ENCODE measurements around the gene BCKDK.
A peak's percentile ranks its signal among the peaks of the same experiment; 100 is the strongest.
"Not testable (repeated sequence)": the region's sequence is repeated elsewhere in the genome, so short reads cannot be mapped to it uniquely, and the experiment has no call there.

The BCKDK gene

GRCh38 chr16:31143011-31143693 lies 35.0 kb downstream of the BCKDK start:
- Histone ChIP-seq H2AFZ (ENCODE audit: low read length, unreplicated experiment) (peak overlapping the region; percentile 97), H3K4me1 (ENCODE audit: control insufficient read depth, insufficient read depth, low read length, unreplicated experiment) (peaks cover 38% of the 10 kb centered on the region), H3K27ac (ENCODE audit: low read depth, low read length) (no peak overlapping the region), H3K36me3 (ENCODE audit: insufficient read depth, low read length) (no peaks in the 10 kb centered on the region), H3K27me3 (ENCODE audit: insufficient read depth, low read length) (peaks cover 22% of the 10 kb centered on the region), H3K79me2 (ENCODE audit: control insufficient read depth, insufficient read depth, low read length, unreplicated experiment) (no peaks in the 10 kb centered on the region), H3K4me3 (ENCODE audit: low read depth, low read length) (peak overlapping the region; percentile 85)

GRCh38 chr16:31143694-31144148 lies 35.5 kb downstream of the BCKDK start:
- H3K79me2 ChIP-seq (ENCODE audit: control insufficient read depth, insufficient read depth, low read length, unreplicated experiment), result no peaks in the 10 kb centered on the region
- H2AFZ ChIP-seq (ENCODE audit: low read length, unreplicated experiment), result no peak overlapping the region
- H3K4me3 ChIP-seq (ENCODE audit: low read depth, low read length), result no peak overlapping the region
- no peak overlapping the region for H3K27ac ChIP-seq (ENCODE audit: low read depth, low read length)
- no peaks in the 10 kb centered on the region for H3K36me3 ChIP-seq (ENCODE audit: insufficient read depth, low read length)
- peaks cover 32% of the 10 kb centered on the region for H3K4me1 ChIP-seq (ENCODE audit: control insufficient read depth, insufficient read depth, low read length, unreplicated experiment)
- H3K27me3 ChIP-seq (ENCODE audit: insufficient read depth, low read length), result peaks cover 27% of the 10 kb centered on the region

DNA sequence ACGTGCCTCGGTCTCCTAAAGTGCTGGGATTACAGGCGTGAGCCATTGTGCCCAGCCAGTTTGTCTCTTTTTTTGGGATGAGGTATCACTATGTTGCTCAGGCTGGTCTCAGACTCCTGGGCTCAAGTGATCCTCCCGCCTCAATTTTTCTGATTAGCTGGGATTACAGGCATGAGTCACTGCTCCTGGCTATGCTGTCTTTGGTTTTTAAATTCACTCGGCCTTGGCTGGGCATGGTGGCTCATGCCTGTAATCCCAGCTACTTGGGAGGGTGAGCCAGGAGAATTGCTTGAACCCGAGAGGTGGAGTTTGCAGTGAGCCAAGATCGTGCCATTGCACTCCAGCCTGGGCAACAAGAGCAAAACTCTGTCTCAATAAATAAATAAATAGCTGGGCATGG lies 36.2 kb downstream of the BCKDK start:
- H3K36me3 ChIP-seq (ENCODE audit: insufficient read depth, low read length); H3K27ac ChIP-seq (ENCODE audit: low read depth, low read length); H3K79me2 ChIP-seq (ENCODE audit: control insufficient read depth, insufficient read depth, low read length, unreplicated experiment); H3K4me3 ChIP-seq (ENCODE audit: low read depth, low read length); H2AFZ ChIP-seq (ENCODE audit: low read length, unreplicated experiment): not testable (repeated sequence)
- peaks cover 33% of the 10 kb centered on the region for H3K27me3 ChIP-seq (ENCODE audit: insufficient read depth, low read length)
- peaks cover 25% of the 10 kb centered on the region for H3K4me1 ChIP-seq (ENCODE audit: control insufficient read depth, insufficient read depth, low read length, unreplicated experiment)

- Histone ChIP-seq H3K27me3 (ENCODE audit: insufficient read depth, low read length) (peaks cover 37% of the 10 kb centered on the region), H3K4me1 (ENCODE audit: control insufficient read depth, insufficient read depth, low read length, unreplicated experiment) (peaks cover 19% of the 10 kb centered on the region), H3K79me2 (ENCODE audit: control insufficient read depth, insufficient read depth, low read length, unreplicated experiment) (no peaks in the 10 kb centered on the region), H3K27ac (ENCODE audit: low read depth, low read length) (no peak overlapping the region), H3K36me3 (ENCODE audit: insufficient read depth, low read length) (no peaks in the 10 kb centered on the region), H3K4me3 (ENCODE audit: low read depth, low read length) (no peak overlapping the region), H2AFZ (ENCODE audit: low read length, unreplicated experiment) (no peak overlapping the region)
Measured at GRCh38 chr16:31145398-31145990, 37.3 kb downstream of the BCKDK start.

DNA sequence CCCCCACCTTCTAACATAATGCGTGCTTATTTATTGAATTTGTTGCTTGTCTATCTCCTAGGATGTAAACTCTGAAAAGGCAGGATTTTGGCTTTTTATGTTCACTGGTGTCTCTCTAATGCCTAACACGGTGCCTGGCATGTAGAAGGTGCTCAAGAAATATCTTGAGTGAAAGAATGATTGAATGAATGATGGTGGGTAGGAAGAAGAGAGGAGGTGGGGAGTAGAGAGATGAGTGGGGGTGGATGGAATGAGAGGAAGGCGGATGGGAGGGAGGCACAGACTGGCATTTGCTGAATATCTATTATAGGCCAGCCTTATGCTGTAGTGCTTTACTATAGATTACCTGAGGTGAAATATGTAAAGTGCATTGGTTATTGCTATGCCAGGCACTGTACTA lies 39.4 kb downstream of the BCKDK start:
- peaks cover 6% of the 10 kb centered on the region for H3K4me1 ChIP-seq (ENCODE audit: control insufficient read depth, insufficient read depth, low read length, unreplicated experiment)
- H2AFZ ChIP-seq (ENCODE audit: low read length, unreplicated experiment), result no peak overlapping the region
- no peaks in the 10 kb centered on the region for H3K79me2 ChIP-seq (ENCODE audit: control insufficient read depth, insufficient read depth, low read length, unreplicated experiment)
- no peak overlapping the region for H3K27ac ChIP-seq (ENCODE audit: low read depth, low read length)
- peaks cover 37% of the 10 kb centered on the region for H3K27me3 ChIP-seq (ENCODE audit: insufficient read depth, low read length)
- no peak overlapping the region for H3K4me3 ChIP-seq (ENCODE audit: low read depth, low read length)
- H3K36me3 ChIP-seq (ENCODE audit: insufficient read depth, low read length), result no peaks in the 10 kb centered on the region

DNA sequence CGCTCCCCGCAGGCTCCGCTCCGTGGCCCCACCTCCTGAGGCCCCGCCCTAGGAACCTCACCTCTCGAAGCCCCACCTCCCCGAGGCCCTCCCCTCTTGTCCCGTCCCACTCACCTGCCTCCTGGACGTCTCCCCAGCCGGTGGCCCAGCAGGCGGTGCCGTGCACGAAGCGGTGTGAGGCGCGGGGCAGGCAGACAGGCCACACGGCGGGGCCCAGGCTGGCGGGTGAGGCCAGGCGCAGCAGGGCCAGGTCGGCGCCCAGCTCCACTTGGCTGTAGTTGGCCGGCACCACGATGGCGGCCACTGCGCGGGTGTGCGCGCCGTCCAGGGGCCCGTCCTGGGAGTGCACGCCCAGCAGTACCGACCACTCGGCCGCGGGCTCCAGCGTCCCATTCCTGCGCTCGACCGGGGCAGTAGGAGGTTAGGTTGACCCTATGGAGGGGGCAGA lies 40.1 kb downstream of the BCKDK start:
- H3K36me3 ChIP-seq (ENCODE audit: insufficient read depth, low read length), result no peaks in the 10 kb centered on the region
- no peak overlapping the region for H2AFZ ChIP-seq (ENCODE audit: low read length, unreplicated experiment)
- H3K27ac ChIP-seq (ENCODE audit: low read depth, low read length), result no peak overlapping the region
- H3K79me2 ChIP-seq (ENCODE audit: control insufficient read depth, insufficient read depth, low read length, unreplicated experiment), result no peaks in the 10 kb centered on the region
- peaks cover 37% of the 10 kb centered on the region for H3K27me3 ChIP-seq (ENCODE audit: insufficient read depth, low read length)
- H3K4me3 ChIP-seq (ENCODE audit: low read depth, low read length), result no peak overlapping the region
- peaks cover under 1% of the 10 kb centered on the region for H3K4me1 ChIP-seq (ENCODE audit: control insufficient read depth, insufficient read depth, low read length, unreplicated experiment)

- no peak overlapping the region for H3K27ac ChIP-seq (ENCODE audit: low read depth, low read length)
- H2AFZ ChIP-seq (ENCODE audit: low read length, unreplicated experiment), result no peak overlapping the region
- no peaks in the 10 kb centered on the region for H3K36me3 ChIP-seq (ENCODE audit: insufficient read depth, low read length)
- peaks cover 37% of the 10 kb centered on the region for H3K27me3 ChIP-seq (ENCODE audit: insufficient read depth, low read length)
- no peak overlapping the region for H3K4me3 ChIP-seq (ENCODE audit: low read depth, low read length)
- H3K79me2 ChIP-seq (ENCODE audit: control insufficient read depth, insufficient read depth, low read length, unreplicated experiment), result no peaks in the 10 kb centered on the region
- H3K4me1 ChIP-seq (ENCODE audit: control insufficient read depth, insufficient read depth, low read length, unreplicated experiment), result no peaks in the 10 kb centered on the region
Measured at GRCh38 chr16:31148896-31149295, 40.7 kb downstream of the BCKDK start.

- H3K27ac ChIP-seq (ENCODE audit: low read depth, low read length), result no peak overlapping the region
- H3K36me3 ChIP-seq (ENCODE audit: insufficient read depth, low read length), result no peaks in the 10 kb centered on the region
- H2AFZ ChIP-seq (ENCODE audit: low read length, unreplicated experiment), result no peak overlapping the region
- H3K27me3 ChIP-seq (ENCODE audit: insufficient read depth, low read length), result peaks cover 37% of the 10 kb centered on the region
- H3K4me3 ChIP-seq (ENCODE audit: low read depth, low read length), result no peak overlapping the region
- H3K4me1 ChIP-seq (ENCODE audit: control insufficient read depth, insufficient read depth, low read length, unreplicated experiment), result no peaks in the 10 kb centered on the region
- H3K79me2 ChIP-seq (ENCODE audit: control insufficient read depth, insufficient read depth, low read length, unreplicated experiment), result no peaks in the 10 kb centered on the region
Measured at GRCh38 chr16:31149332-31149731, 41.1 kb downstream of the BCKDK start.

DNA sequence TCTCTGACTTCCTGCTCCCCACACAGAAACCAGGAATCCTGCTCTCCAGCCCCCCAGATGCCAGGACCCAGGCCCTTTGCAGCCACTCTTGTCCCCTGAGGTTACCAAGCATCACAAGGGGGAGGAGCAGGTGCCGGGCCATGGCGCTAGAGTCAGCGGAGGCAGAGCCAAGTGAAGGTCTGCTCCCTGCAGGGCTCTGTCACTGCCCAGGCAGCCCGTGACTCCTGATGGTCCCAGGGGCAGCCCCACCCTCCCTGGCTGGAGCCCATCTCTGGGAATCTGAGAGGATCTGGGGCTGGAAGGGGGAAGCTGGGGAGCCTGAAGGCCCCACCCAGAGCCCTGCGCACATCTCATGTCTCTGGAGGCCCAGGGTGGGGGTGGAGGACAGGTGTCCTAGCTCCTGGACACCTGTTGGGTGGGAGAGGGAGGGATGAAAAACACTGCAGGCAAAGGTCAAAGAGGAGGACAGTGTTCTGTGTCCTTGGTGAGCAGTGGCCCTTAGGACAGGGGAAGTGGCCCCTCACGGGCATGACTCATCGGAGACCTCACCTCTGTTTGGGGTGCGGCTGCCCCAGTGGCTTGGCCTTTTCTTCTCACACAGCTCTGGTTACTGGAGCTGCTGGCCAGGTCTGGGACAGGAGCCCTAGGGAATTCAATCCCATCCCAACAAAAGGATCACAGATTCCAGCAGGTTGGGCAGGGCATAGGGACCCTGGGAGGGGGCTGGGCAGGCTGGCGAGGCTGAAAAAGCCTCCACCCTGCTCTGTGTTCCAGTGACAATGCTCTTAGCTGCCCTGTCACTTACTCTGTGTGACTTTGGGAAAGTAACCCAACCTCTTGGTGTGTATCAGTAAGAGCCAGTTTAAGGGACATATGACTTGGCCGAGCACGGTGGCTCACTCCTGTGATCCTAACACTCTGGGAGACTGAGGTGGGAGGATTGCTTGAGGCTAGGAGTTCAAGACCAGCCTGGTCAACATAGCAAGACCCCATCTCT lies 42.0 kb downstream of the BCKDK start, which contains the start of gene PRSS36:
PRSS36 (minus strand) TSS at position 173 of the 997 bp plus-strand sequence; CDS start at position 142, 31 bp downstream.
- H3K27me3 ChIP-seq (ENCODE audit: insufficient read depth, low read length), result peaks cover 37% of the 10 kb centered on the region
- H3K36me3 ChIP-seq (ENCODE audit: insufficient read depth, low read length), result no peaks in the 10 kb centered on the region
- no peak within 1 kb of the TSS for H3K27ac ChIP-seq (ENCODE audit: low read depth, low read length)
- H3K4me1 ChIP-seq (ENCODE audit: control insufficient read depth, insufficient read depth, low read length, unreplicated experiment), result no peaks in the 10 kb centered on the region
- H3K4me3 ChIP-seq (ENCODE audit: low read depth, low read length), result no peak within 1 kb of the TSS
- no peaks in the 10 kb centered on the region for H3K79me2 ChIP-seq (ENCODE audit: control insufficient read depth, insufficient read depth, low read length, unreplicated experiment)
- no peak within 1 kb of the TSS for H2AFZ ChIP-seq (ENCODE audit: low read length, unreplicated experiment)

GRCh38 chr16:31150976-31151375 lies 42.8 kb downstream of the BCKDK start:
- not testable (repeated sequence) for H3K4me3 ChIP-seq (ENCODE audit: low read depth, low read length); H3K79me2 ChIP-seq (ENCODE audit: control insufficient read depth, insufficient read depth, low read length, unreplicated experiment); H2AFZ ChIP-seq (ENCODE audit: low read length, unreplicated experiment); H3K36me3 ChIP-seq (ENCODE audit: insufficient read depth, low read length); H3K4me1 ChIP-seq (ENCODE audit: control insufficient read depth, insufficient read depth, low read length, unreplicated experiment); H3K27ac ChIP-seq (ENCODE audit: low read depth, low read length)
- peaks cover 33% of the 10 kb centered on the region for H3K27me3 ChIP-seq (ENCODE audit: insufficient read depth, low read length)

Data from ACC112 (cell line).